Pancreas (tissue), 10 donors: ENCODE data around the gene KRT36. TPM values are rescaled to one million over a fixed set of nuclear protein-coding genes. Genes with fewer than 3 reads are reported as not detected.

Experiments
- ATAC-seq, 4 donors: fragments of 200-7000 bp; cut with Tn5 transposase; one replicate each; pipeline versions ENCODE4 v1.8.0 to v1.9.1; 2020; ENCODE audit warnings: mild to moderate bottlenecking in 4 of 4, moderate library complexity in 4 of 4
- DNase-seq, 6 donors: peaks; one replicate each; pipeline ENCODE4 v3.0.0-alpha.2; 2020
- FAIRE-seq: peaks from 2 replicates; lab custom pipeline; 2012; peaks lifted over from hg19 to GRCh38; lab: Jason Lieb, UNC
- H3K27ac ChIP-seq, 4 donors: fragments of 200-600 bp; sonication (generic); 1 replicate in 3 of 4; 2 replicates in 1 of 4; pipeline versions ENCODE4 v1.5.0 to v1.8.0; 2020
- H3K27me3 ChIP-seq, 4 donors: fragments of 200-600 bp; one replicate each; pipeline ENCODE4 v1.8.0; 2021
- H3K36me3 ChIP-seq, 3 donors: fragments of 200-600 bp; sonication (generic) in 1 of 3; one replicate each; pipeline versions ENCODE4 v1.5.0 to v1.8.0; 2020 to 2021
- H3K4me1 ChIP-seq, 3 donors: fragments of 200-600 bp; one replicate each; pipeline ENCODE4 v1.8.0; 2021
- H3K4me3 ChIP-seq, 4 donors: fragments of 200-600 bp; sonication (generic) in 2 of 4; one replicate each; pipeline versions ENCODE4 v1.5.0 to v1.8.0; 2020 to 2021
- H3K9me3 ChIP-seq, 4 donors: fragments of 200-600 bp; one replicate each; pipeline ENCODE4 v1.8.0; 2021
- CTCF ChIP-seq, 4 donors: fragments of 200-600 bp; sonication (generic) in 3 of 4; IDR thresholded peaks; one replicate each; pipeline versions ENCODE4 v1.5.0 to v1.8.0; 2021; ENCODE audit warnings: antibody characterized with exemption in 4 of 4
- WGBS, 2 donors: extraction: QIAGEN DNeasy Blood & Tissue Kit; methylation state at CpG; one replicate each; pipeline ENCODE4 v1.1.7; 2013; 5-methylcytosine and 5-hydroxymethylcytosine counted together
- intact Hi-C, 3 donors: fragments of 100-400 bp; cut with DNase I; formaldehyde crosslinking; loops; one replicate each; pipeline versions ENCODE4 v1.11.1 to v1.14.2; 2022
- polyA plus RNA-seq, 2 donors: library from polyadenylated mRNA; stranded (reverse); fragments of 200-250 nt; gene quantifications; one replicate each; pipeline ENCODE4 v1.2.3, GENCODE V29; 2013
- total RNA-seq, 6 donors: library from RNA; stranded (reverse); fragmentation: NEBNext Ultra II Directional in 4 of 6; extraction: Animal tissue kit (Norgen Biotek cat#: 25700) in 4 of 6; gene quantifications; one replicate each; pipeline versions ENCODE4 v1.2.1 to v1.2.4, GENCODE V29; 2021 to 2023
- donor health status: healthy with polysubstance abuse.
- donor health status: DM: no; HTN: no; CAD: no; lungs with moderate emphysema.
- donor health status: DM: no; HTN: no; CAD: no.
- donor health status: control.
- donor health status: control.
- donor health status: Bipolar disorder and iron deficiency.
- donor health status: DM: yes; HTN: yes; CAD: no.
- donor health status: DM: no; HTN: no; CAD: no.
- donor health status: DM: no; HTN: no; CAD: no.
- donor health status: DM: yes; HTN: yes; CAD: no.

KRT36 gene
- total and polyA plus RNA-seq, 8 donors, result not detected

GRCh38 chr17:41498276-41498675 lies 8.6 kb upstream of the KRT36 start:
- WGBS, 2 donors, result 59 to 63% methylated on average over 6 of the region's 6 CpGs
- FAIRE-seq (no peak), ATAC-seq (peak in 1 of 4 donors; percentile 16), DNase-seq (no peak)
- Histone ChIP-seq H3K27ac (peak overlapping the region in 1 of 4 donors; percentile 25), H3K27me3 (no peaks in the 10 kb centered on the region), H3K9me3 (no peaks in the 10 kb centered on the region), H3K36me3 (no peaks in the 10 kb centered on the region), H3K4me1 (no peaks in the 10 kb centered on the region), H3K4me3 (no peak overlapping the region)
- intact Hi-C loops, result no loop called here
- TF ChIP-seq CTCF (IDR thresholded peaks at IDR 0.05), result no peak

GRCh38 chr17:41496803-41497484 lies 7.2 kb upstream of the KRT36 start:
- intact Hi-C loops, result no loop called here
- Histone ChIP-seq H3K9me3 (no peaks in the 10 kb centered on the region), H3K27me3 (no peaks in the 10 kb centered on the region), H3K27ac (peak overlapping the region in 1 of 4 donors; percentile 48), H3K4me1 (no peaks in the 10 kb centered on the region), H3K36me3 (no peaks in the 10 kb centered on the region), H3K4me3 (no peak overlapping the region)
- DNase-seq, result peak; percentile 60 to 80 (median 64)
- FAIRE-seq, result no peak
- peak; percentile 85 to 97 (median 93) for ATAC-seq
- 46 to 52% methylated on average over 12 of the region's 12 CpGs for WGBS, 2 donors
- TF ChIP-seq CTCF (IDR thresholded peaks at IDR 0.05), result peak; percentile 29 to 43 (median 36)

GRCh38 chr17:41494524-41494923 lies 4.8 kb upstream of the KRT36 start:
- no peak for DNase-seq
- 57 to 69% methylated on average over 2 of the region's 2 CpGs for WGBS, 2 donors
- H3K36me3 ChIP-seq, result no peaks in the 10 kb centered on the region
- no peak overlapping the region for H3K4me3 ChIP-seq
- TF ChIP-seq CTCF (IDR thresholded peaks at IDR 0.05), result no peak
- no peak for ATAC-seq
- FAIRE-seq, result no peak
- intact Hi-C loops, result no loop called here
- no peaks in the 10 kb centered on the region for H3K9me3 ChIP-seq
- H3K27ac ChIP-seq, result no peak overlapping the region
- H3K27me3 ChIP-seq, result no peaks in the 10 kb centered on the region
- H3K4me1 ChIP-seq, result no peaks in the 10 kb centered on the region

- DNase-seq, result peak in 2 of 6 donors; percentile 33 to 45
- no peak overlapping the region for H3K4me3 ChIP-seq
- no peaks in the 10 kb centered on the region for H3K9me3 ChIP-seq
- peak overlapping the region in 1 of 4 donors; percentile 44 for H3K27ac ChIP-seq
- 32 to 46% methylated on average over 4 of the region's 4 CpGs for WGBS, 2 donors
- FAIRE-seq, result no peak
- H3K27me3 ChIP-seq, result no peaks in the 10 kb centered on the region
- no peak for ATAC-seq
- H3K4me1 ChIP-seq, result no peaks in the 10 kb centered on the region
- intact Hi-C loops, result no loop called here
- no peak for TF ChIP-seq CTCF (IDR thresholded peaks at IDR 0.05)
- no peaks in the 10 kb centered on the region for H3K36me3 ChIP-seq
These were observed 3.1 kb upstream of the KRT36 start for GRCh38 chr17:41492771-41493170.

GRCh38 chr17:41492351-41492750 lies 2.6 kb upstream of the KRT36 start:
- Histone ChIP-seq H3K27ac (peak overlapping the region in 1 of 4 donors; percentile 44), H3K27me3 (no peaks in the 10 kb centered on the region), H3K9me3 (no peaks in the 10 kb centered on the region), H3K4me1 (no peaks in the 10 kb centered on the region), H3K4me3 (no peak overlapping the region), H3K36me3 (no peaks in the 10 kb centered on the region)
- no peak for TF ChIP-seq CTCF (IDR thresholded peaks at IDR 0.05)
- no peak for DNase-seq
- 54 to 58% methylated on average over 6 of the region's 6 CpGs for WGBS, 2 donors
- FAIRE-seq, result no peak
- peak in 2 of 4 donors; percentile 7 to 45 for ATAC-seq
- intact Hi-C loops, result no loop called here
